GM19438 (cell line): ENCODE results near the gene ZKSCAN8.

ENCODE experiments used
- ATAC-seq: cut with Tn5 transposase; IDR thresholded peaks from one replicate; pipeline ENCODE4 v1.9.1; 2021; ENCODE audit warnings: low read depth; ENCODE audit not compliant: unreplicated experiment

ZKSCAN8 gene

GRCh38 chr6:28203201-28203600 lies 61.5 kb downstream of the ZKSCAN8 start:
- no peak for ATAC-seq

GRCh38 chr6:28205879-28206278 lies 64.2 kb downstream of the ZKSCAN8 start:
- ATAC-seq, result no peak

- ATAC-seq, result no peak
Observed at GRCh38 chr6:28206527-28206926, 64.8 kb downstream of the ZKSCAN8 start.

GRCh38 chr6:28206928-28207509 lies 65.3 kb downstream of the ZKSCAN8 start:
- ATAC-seq, result no peak

- ATAC-seq, result peak; percentile 55
Observed at GRCh38 chr6:28207510-28208110, 65.9 kb downstream of the ZKSCAN8 start.

- no peak for ATAC-seq
Observed at GRCh38 chr6:28208111-28208659, 66.5 kb downstream of the ZKSCAN8 start.
